AG04450 (cell line): Measurements from ENCODE around the gene MARCHF6. TPM values are rescaled to one million over a fixed set of nuclear protein-coding genes. Genes with fewer than 3 reads are reported as not detected.
A peak's percentile ranks its signal among the peaks of the same experiment; 100 is the strongest.

ENCODE experiments used
- CTCF ChIA-PET: fragments of 300-600, 350-600 bp; formaldehyde crosslinking; extraction: SDS; loops from one replicate; lab custom pipeline; 2022; ENCODE audit warnings: antibody characterized with exemption, inconsistent platforms; lab: Charles Lee
- POLR2A ChIA-PET: fragments of 350-600 bp; formaldehyde crosslinking; extraction: SDS; loops from one replicate; lab custom pipeline; 2021; ENCODE audit warnings: antibody characterized with exemption, inconsistent platforms; lab: Yijun Ruan, JAX
- DNase-seq: peaks from one replicate; pipeline ENCODE4 v3.0.0-alpha.2; 2011; ENCODE audit warnings: low read depth, low spot score
- H3K27ac ChIP-seq: one replicate; pipeline ENCODE4 v1.5.1; 2012; ENCODE audit warnings: low read depth, low read length, control low read depth
- H3K27me3 ChIP-seq: one replicate; pipeline ENCODE4 v1.6.0; 2012; ENCODE audit warnings: low read length; ENCODE audit not compliant: control insufficient read depth, insufficient read depth
- H3K4me3 ChIP-seq: 2 replicates; pipeline ENCODE4 v1.5.1; 2011; ENCODE audit warnings: mild to moderate bottlenecking, low read depth, low read length, control low read depth
- H3K9me3 ChIP-seq: 2 replicates; pipeline ENCODE4 v1.5.1; 2012; ENCODE audit warnings: low read length; ENCODE audit not compliant: control insufficient read depth, insufficient read depth
- polyA plus RNA-seq: library from polyadenylated mRNA; depleted of rRNA; stranded (reverse); fragments of >200 nt; gene quantifications from 2 replicates; pipeline ENCODE4 v1.2.3, GENCODE V29; 2011
- TF ChIP-seq, protein P1 (sequence below): IDR thresholded peaks from 2 replicates; pipeline ENCODE4 v1.5.1; 2011; ENCODE audit warnings: low read depth, low read length, control low read depth, inconsistent platforms

The MARCHF6 gene
- polyA plus RNA-seq, 1 experiment, result 136 TPM

DNA sequence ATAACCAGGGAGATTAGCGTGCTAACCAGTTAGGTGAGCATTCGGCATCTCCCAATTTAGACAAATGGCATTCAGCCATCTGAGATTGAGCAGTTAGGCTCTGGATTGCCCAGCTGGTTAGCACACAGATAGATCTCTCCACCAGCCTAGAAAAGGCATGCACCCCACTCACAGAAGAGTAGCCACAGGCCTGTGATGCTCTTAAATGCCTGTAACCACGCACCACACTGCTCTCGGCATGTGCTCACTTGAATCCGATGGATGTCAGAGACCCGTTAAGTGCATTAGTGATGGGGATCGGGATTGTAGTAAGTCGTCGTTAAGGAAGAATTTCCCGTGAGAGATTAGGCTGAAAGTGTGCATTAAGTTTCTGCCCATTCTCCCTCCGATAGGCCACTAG, 23.0 kb downstream of the MARCHF6 start:
- TF ChIP-seq, protein P1, sequence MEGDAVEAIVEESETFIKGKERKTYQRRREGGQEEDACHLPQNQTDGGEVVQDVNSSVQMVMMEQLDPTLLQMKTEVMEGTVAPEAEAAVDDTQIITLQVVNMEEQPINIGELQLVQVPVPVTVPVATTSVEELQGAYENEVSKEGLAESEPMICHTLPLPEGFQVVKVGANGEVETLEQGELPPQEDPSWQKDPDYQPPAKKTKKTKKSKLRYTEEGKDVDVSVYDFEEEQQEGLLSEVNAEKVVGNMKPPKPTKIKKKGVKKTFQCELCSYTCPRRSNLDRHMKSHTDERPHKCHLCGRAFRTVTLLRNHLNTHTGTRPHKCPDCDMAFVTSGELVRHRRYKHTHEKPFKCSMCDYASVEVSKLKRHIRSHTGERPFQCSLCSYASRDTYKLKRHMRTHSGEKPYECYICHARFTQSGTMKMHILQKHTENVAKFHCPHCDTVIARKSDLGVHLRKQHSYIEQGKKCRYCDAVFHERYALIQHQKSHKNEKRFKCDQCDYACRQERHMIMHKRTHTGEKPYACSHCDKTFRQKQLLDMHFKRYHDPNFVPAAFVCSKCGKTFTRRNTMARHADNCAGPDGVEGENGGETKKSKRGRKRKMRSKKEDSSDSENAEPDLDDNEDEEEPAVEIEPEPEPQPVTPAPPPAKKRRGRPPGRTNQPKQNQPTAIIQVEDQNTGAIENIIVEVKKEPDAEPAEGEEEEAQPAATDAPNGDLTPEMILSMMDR, result no peak
- H3K9me3 ChIP-seq, result no peaks in the 10 kb centered on the region; the same call in 1 of the 2 replicates

DNA sequence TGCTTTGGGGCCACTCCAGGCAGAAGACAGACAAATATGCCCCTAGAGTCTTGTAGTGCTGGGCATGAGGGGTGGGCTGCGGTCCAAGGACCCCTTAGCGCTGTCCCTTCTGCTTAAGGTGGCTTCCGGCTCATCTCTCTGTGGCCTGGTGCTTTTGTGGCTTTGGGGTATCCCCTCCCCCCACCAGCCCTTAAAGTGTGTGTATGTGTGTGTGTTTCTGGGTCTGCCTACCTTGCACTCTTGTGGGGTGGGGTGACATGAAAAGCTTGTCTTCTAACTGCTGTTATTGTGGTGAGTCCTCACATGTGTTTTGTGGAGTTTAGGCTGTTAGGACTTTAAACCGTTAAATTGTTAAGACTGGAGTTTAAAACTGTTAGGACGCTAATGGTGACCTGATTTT, 23.6 kb downstream of the MARCHF6 start:
- POLR2A ChIA-PET, result no interaction called here
- H3K9me3 ChIP-seq, result no peaks in the 10 kb centered on the region; the same call in 1 of the 2 replicates
- TF ChIP-seq, protein P1, result no peak
- CTCF ChIA-PET, result interaction anchor here (1.9 kb wide), 1 partner anchor 93 kb away, joined by 13 read pairs; no protein-coding TSS in a partner anchor
- H3K27me3 ChIP-seq, result no peaks in the 10 kb centered on the region
- H3K27ac ChIP-seq, result no peak overlapping the region
- DNase-seq, result no peak
- H3K4me3 ChIP-seq, result no peak overlapping the region

More for the DNA sequence above, 23.0 kb downstream of the MARCHF6 start:
- POLR2A ChIA-PET, result no interaction called here
- no peak for DNase-seq
- CTCF ChIA-PET, result no interaction called here
- Histone ChIP-seq H3K4me3 (no peak overlapping the region), H3K27ac (no peak overlapping the region), H3K27me3 (no peaks in the 10 kb centered on the region)

DNA sequence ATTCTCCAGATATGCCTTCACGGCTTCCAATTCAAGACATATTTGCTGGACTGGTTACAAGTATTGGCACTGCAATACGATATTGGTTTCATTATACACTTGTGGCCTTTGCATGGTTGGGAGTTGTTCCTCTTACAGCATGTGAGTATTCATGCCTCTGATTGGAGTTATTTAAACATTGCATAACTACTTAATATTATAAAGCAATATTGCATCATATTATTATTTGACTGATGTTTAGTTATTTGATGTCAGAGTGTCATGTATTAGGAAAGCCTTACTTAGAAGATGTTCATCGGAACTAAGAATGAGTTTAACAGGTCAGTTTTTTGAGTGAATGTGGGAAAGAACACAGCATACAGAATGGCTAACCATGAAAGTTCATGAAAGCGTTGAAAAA, 28.3 kb downstream of the MARCHF6 start:
- H3K27me3 ChIP-seq, result no peaks in the 10 kb centered on the region
- no peak overlapping the region for H3K4me3 ChIP-seq
- H3K27ac ChIP-seq, result no peak overlapping the region
- CTCF ChIA-PET, result interaction anchor here (4.3 kb wide), 1 partner anchor 42 kb away, joined by 12 read pairs; no protein-coding TSS in a partner anchor
- DNase-seq, result no peak
- H3K9me3 ChIP-seq, result no peaks in the 10 kb centered on the region
- TF ChIP-seq, protein P1, result no peak
- POLR2A ChIA-PET, result interaction anchor here (0.7 kb wide), 1 partner anchor 27 kb away, joined by 6 read pairs; no protein-coding TSS in a partner anchor

DNA sequence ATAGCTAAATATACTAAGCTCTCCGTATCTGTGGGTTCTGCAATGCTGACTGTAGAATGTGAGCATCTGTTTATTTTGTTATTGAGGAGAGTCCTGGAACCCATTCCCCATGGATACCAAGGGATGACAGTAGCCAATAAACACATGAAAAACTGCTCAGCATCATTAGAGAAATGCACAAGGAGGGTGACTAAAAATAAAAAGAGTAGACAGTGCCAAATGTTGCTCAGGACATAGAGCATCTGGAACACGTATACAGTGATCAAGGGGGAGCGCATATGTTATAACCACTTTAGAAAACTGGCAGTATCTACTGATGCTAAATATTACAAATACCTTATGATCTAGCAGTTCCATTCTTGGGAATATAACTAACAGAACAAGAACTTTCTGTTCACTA, 31.0 kb downstream of the MARCHF6 start:
- ChIA-PET POLR2A (no interaction called here), CTCF (interaction anchor here (2.3 kb wide), 1 partner anchor 101 kb away, joined by 5 read pairs; no protein-coding TSS in a partner anchor)
- no peak overlapping the region for H3K27ac ChIP-seq
- H3K4me3 ChIP-seq, result no peak overlapping the region
- H3K27me3 ChIP-seq, result no peaks in the 10 kb centered on the region
- TF ChIP-seq, protein P1, result no peak
- DNase-seq, result no peak
- no peaks in the 10 kb centered on the region for H3K9me3 ChIP-seq

DNA sequence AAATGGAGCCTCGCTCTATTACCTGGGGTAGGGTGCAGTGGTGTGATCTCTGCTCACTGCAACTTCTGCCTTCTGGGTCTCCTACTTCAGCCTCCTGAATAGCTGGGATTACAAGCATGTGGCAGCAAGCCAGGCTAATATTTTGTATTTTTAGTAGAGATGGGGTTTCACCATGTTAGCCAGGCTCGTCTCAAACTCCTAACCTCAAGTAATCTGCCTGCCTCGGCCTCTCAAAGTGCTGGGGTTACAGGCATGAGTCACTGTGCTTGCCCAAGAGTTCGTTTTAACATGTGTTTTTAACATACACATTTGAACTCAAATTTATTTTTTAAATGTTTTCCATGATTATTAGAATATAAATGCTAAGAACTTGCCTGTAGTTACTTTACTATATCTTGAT, 34.2 kb downstream of the MARCHF6 start:
- H3K4me3 ChIP-seq, result no peak overlapping the region
- CTCF ChIA-PET, result interaction anchor here (1.5 to 1.6 kb wide), 3 partner anchors 8 to 104 kb away, joined by 4 to 7 read pairs (median 7); no protein-coding TSS in a partner anchor
- DNase-seq, result peak; percentile 63
- POLR2A ChIA-PET, result interaction anchor here (1.3 kb wide), 1 partner anchor 34 kb away, joined by 5 read pairs; the partner anchor contains the start of gene MARCHF6
- TF ChIP-seq, protein P1, result no peak
- no peaks in the 10 kb centered on the region; the same call in 1 of the 2 replicates for H3K9me3 ChIP-seq
- no peak overlapping the region for H3K27ac ChIP-seq
- H3K27me3 ChIP-seq, result no peaks in the 10 kb centered on the region
